ENCODE results near the gene TRIM31. TPM values are rescaled to one million over a fixed set of nuclear protein-coding genes. Genes with fewer than 3 reads are reported as not detected.

Gene TRIM31
- total and polyA plus RNA-seq, 2 of the 4 experiments (the other 2 are of a cell fraction): not detected

GRCh38 chr6:30145818-30146217 lies 32.9 kb upstream of the TRIM31 start:
- CTCF ChIA-PET: no interaction called here
- no peak overlapping the region for H3K4ac ChIP-seq (ENCODE audit: low read depth, low read length)

More at GRCh38 chr6:30145818-30146217, 32.9 kb upstream of the TRIM31 start:
- no peak overlapping the region for H4K91ac ChIP-seq (ENCODE audit: insufficient read depth, low read depth, low read length)
- 60% methylated on average over 1 of the region's 7 CpGs; no CpG with 5 or more reads in 1 of the 2 experiments for WGBS, 2 experiments (ENCODE audit: extremely low coverage in 2 of 2, insufficient read length in 1 of 2)
- H2BK15ac ChIP-seq (ENCODE audit: low read depth, low read length): no peak overlapping the region
- no peak for DNase-seq
- H3K4me3 ChIP-seq (ENCODE audit: insufficient read depth, low read depth, low read length): no peak overlapping the region
- H4K8ac ChIP-seq (ENCODE audit: low read depth in 2 of 2, low read length in 2 of 2): no peak overlapping the region
- ATAC-seq (ENCODE audit: low read depth): no peak
- dilution Hi-C loops (cut with HindIII; ENCODE audit: low sequenced_read_pairs, unreplicated experiment): no loop called here
- intact Hi-C loops (cut with micrococcal nuclease): no loop called here
- no peaks in the 10 kb centered on the region for H3K9me1 ChIP-seq (ENCODE audit: insufficient read depth, low read length)
- H3K14ac ChIP-seq (replicated peaks; ENCODE audit: low read depth, low read length): no peak overlapping the region
- no peaks in the 10 kb centered on the region for H4K20me1 ChIP-seq (ENCODE audit: insufficient read depth, low read length)
- no peak overlapping the region for H3K56ac ChIP-seq (ENCODE audit: extremely low read depth, insufficient read depth, low read length)
- in situ Hi-C loops (cut with MboI; ENCODE audit: low sequenced_read_pairs): no loop called here
- no peak overlapping the region for H3K18ac ChIP-seq (ENCODE audit: low read depth, low read length)
- no peak overlapping the region for H2AK9ac ChIP-seq (replicated peaks; ENCODE audit: low read depth, low read length, poor library complexity)
- no peak overlapping the region for H3K4me2 ChIP-seq (ENCODE audit: low read depth, low read length)
- no peak overlapping the region for H2AK5ac ChIP-seq (ENCODE audit: low read depth, low read length)
- H2AFZ ChIP-seq (replicated peaks; ENCODE audit: low read length, poor library complexity): no peak overlapping the region
- no peak overlapping the region for H2BK120ac ChIP-seq (ENCODE audit: low read depth, low read length)
- peaks cover 36% of the 10 kb centered on the region for H3K27me3 ChIP-seq (ENCODE audit: control insufficient read depth, insufficient read depth, low read length)
- POLR2A ChIA-PET (ENCODE audit: unreplicated experiment): no interaction called here
- no peak overlapping the region for H2BK5ac ChIP-seq (ENCODE audit: low read depth, low read length, poor library complexity, severe bottlenecking)
- H3K23ac ChIP-seq (ENCODE audit: low read depth, low read length): no peak overlapping the region
- TF ChIP-seq CHD1 (IDR thresholded peaks at IDR 0.05; ENCODE audit: low read depth, low read length): no peak
- no peak for TF ChIP-seq FOS (IDR thresholded peaks at IDR 0.05; ENCODE audit: low read depth, low read length)
- TF ChIP-seq NFE2L2 (IDR thresholded peaks at IDR 0.05; ENCODE audit: low read depth, low read length): no peak
- no peak for TF ChIP-seq USF2 (IDR thresholded peaks at IDR 0.05; ENCODE audit: low read depth, low read length)
- H3K79me1 ChIP-seq (ENCODE audit: low read depth in 1 of 2, low read length in 2 of 2): no peaks in the 10 kb centered on the region
- H3K9me3 ChIP-seq (ENCODE audit: control insufficient read depth, insufficient read depth, low read length): no peaks in the 10 kb centered on the region
- no peaks in the 10 kb centered on the region for H3K36me3 ChIP-seq (ENCODE audit: control insufficient read depth, insufficient read depth, low read length)
- H3K4me1 ChIP-seq (ENCODE audit: control insufficient read depth, insufficient read depth, low read length): no peaks in the 10 kb centered on the region
- BruUV-seq (replicated peaks): no TSS peak
- no peak overlapping the region for H4K5ac ChIP-seq (ENCODE audit: low read depth, low read length)
- no peak overlapping the region for H3K9ac ChIP-seq (ENCODE audit: low read depth, low read length)
- no peak overlapping the region for H3K27ac ChIP-seq (ENCODE audit: insufficient read depth, low read length)
- no peak overlapping the region for H2BK20ac ChIP-seq (ENCODE audit: low read depth, low read length)
